ENCODE results near the gene PKD1.

Gene PKD1

GRCh38 chr16:2043667-2044451 is 91.8 kb downstream of the PKD1 start:
- DNase-seq: peak; percentile 57

GRCh38 chr16:2042986-2043666 is 92.6 kb downstream of the PKD1 start:
- DNase-seq: peak; percentile 35

DNA sequence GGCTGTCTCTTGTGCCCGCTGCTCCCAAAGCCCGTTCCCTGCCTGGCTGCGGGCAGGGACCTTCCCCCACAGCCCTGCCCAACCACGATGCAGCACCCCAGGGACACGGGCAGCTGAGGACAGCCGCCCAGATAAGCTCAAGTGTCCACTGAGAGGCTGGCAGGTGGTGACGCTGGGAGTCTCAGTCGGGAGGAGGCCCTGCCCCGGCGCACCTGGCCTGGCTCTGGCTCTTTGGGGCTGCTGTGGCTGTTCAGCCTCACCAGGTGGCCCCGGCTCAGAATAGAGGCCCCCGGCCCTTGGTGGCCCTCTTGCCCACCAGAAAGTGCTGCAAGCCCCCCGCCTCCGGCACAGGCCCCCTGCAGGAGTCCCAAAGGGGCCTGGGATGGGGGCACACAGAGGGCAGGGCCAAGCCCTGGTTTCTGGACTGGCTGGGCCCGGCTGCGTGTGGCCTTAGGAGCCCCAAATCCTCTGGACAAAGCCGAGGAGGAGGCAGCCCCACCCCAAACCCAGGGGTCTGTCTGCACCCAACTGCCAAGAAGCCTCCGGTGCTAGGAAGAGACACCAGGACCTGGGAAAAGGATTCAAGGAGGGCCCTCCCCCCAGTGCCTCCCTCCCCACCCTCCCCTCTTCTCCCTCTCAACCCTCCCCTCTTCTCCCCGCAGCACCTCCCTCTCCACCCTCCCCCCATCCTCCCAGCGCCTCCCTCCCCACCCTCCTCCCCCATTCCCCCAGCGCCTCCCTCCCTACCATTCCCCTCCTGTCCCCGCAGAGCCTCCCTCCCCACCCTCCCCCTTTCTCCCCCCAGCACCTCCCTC is 93.3 kb downstream of the PKD1 start:
- peak; percentile 92 for DNase-seq

- DNase-seq: no peak
These were observed 94.7 kb downstream of the PKD1 start for GRCh38 chr16:2040787-2041522.

GRCh38 chr16:2040041-2040786 is 95.5 kb downstream of the PKD1 start:
- DNase-seq: no peak

DNA sequence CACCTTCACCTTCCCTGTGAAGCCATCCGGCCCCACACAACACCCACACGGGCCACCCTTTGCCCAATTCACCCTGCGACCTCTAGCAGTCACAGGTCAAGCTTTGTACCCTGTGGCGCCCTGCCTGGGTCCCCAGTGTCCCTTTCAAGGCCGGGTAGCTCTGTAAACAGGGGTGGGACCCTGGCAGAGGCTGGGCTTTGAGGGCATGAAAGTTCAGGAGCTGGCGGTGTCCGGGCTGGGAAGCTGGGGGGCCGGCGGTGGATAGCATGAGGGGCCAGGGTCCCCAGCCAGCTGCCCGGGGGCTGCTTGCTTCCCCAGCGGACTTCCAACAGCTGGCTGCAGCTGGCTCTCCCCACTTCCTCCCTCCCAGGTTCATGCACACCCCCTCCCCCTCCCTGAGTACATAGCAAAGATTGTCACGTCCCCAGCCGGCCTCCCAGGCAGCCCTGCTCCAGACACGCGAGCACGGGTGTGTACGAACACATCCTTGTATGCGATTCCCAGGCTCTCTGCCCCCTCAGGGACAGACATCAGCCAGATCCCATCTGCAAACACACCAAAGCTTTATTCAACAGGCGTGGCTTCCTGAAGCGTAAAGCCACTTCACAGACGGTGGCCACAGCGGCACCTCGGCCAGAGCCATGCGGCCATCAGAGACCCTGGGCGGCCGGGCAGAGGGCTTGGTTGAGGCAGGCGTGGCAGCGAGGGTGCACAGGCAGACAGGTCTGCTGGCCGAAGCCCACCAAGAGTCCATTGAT is 96.2 kb downstream of the PKD1 start:
- DNase-seq: peak; percentile 66
